Left cardiac atrium (tissue), 4 donors: ENCODE measurements around the gene IGFL3. TPM values are rescaled to one million over a fixed set of nuclear protein-coding genes. Genes with fewer than 3 reads are reported as not detected.
"Not testable (repeated sequence)": the region's sequence is repeated elsewhere in the genome, so short reads cannot be mapped to it uniquely, and the experiment has no call there.

ENCODE experiments used
- ATAC-seq, 2 donors: fragments of 200-7000 bp; cut with Tn5 transposase; one replicate each; pipeline ENCODE4 v1.9.1; 2020; ENCODE audit warnings: mild to moderate bottlenecking in 2 of 2, moderate library complexity in 2 of 2
- DNase-seq: peaks from one replicate; pipeline ENCODE4 v3.0.0-alpha.2; 2020
- intact Hi-C, 2 donors: fragments of 100-400 bp; cut with DNase I; formaldehyde crosslinking; loops; one replicate each; pipeline versions ENCODE4 v1.14.1 to v1.15.1; 2022 to 2023
- total RNA-seq, 2 donors: library from RNA; stranded (reverse); fragmentation: NEBNext Ultra II Directional; extraction: Animal tissue kit (Norgen Biotek cat#: 25700); gene quantifications; one replicate each; pipeline ENCODE4 v1.2.1, GENCODE V29; 2021
- donor health status: DM: no; HTN: yes; CAD: no.
- donor health status: DM: no; HTN: yes; CAD: no; lungs with severe emphysema.
- donor health status: DM: yes; HTN: yes; CAD: no.
- donor health status: Dilated cardiomyopathy.

Gene IGFL3
- total RNA-seq, 2 donors from 2014 or later: not detected

GRCh38 chr19:46080561-46080960, 43.9 kb downstream of the IGFL3 start:
- DNase-seq: peak; percentile 22

GRCh38 chr19:46079576-46079975, 44.9 kb downstream of the IGFL3 start:
- DNase-seq: no peak
- no peak for ATAC-seq
- intact Hi-C loops: loop anchor here in 1 of 2 donors (5.0 kb wide), 1 partner anchor 52 kb away; no protein-coding TSS in a partner anchor

More at GRCh38 chr19:46080561-46080960, 43.9 kb downstream of the IGFL3 start:
- peak in 1 of 2 donors; percentile 37 for ATAC-seq
- intact Hi-C loops: loop anchor here in 1 of 2 donors (5.0 to 10.0 kb wide), 2 partner anchors 107 to 184 kb away; no protein-coding TSS in a partner anchor

GRCh38 chr19:46078573-46079332, 45.7 kb downstream of the IGFL3 start:
- peak in 1 of 2 donors; percentile 75 for ATAC-seq
- intact Hi-C loops: loop anchor here in 1 of 2 donors (1.0 to 5.0 kb wide), 2 partner anchors 51 to 187 kb away; no protein-coding TSS in a partner anchor

GRCh38 chr19:46077815-46078167, 46.7 kb downstream of the IGFL3 start:
- ATAC-seq (no peak), DNase-seq (no peak)
- intact Hi-C loops: loop anchor here in 1 of 2 donors (1.0 to 5.0 kb wide), 2 partner anchors 50 to 188 kb away; no protein-coding TSS in a partner anchor

More at GRCh38 chr19:46078573-46079332, 45.7 kb downstream of the IGFL3 start:
- not testable (repeated sequence) for DNase-seq

GRCh38 chr19:46076951-46077814, 47.3 kb downstream of the IGFL3 start:
- ATAC-seq: peak; percentile 84 to 91
- intact Hi-C loops: loop anchor here in 1 of 2 donors (5.0 kb wide), 1 partner anchor 50 kb away; no protein-coding TSS in a partner anchor
- DNase-seq: peak; percentile 38

- intact Hi-C loops: loop anchor here in 1 of 2 donors (5.0 kb wide), 1 partner anchor 49 kb away; no protein-coding TSS in a partner anchor
- ATAC-seq (no peak), DNase-seq (no peak)
These were observed 48.2 kb downstream of the IGFL3 start for GRCh38 chr19:46076031-46076880.

GRCh38 chr19:46073268-46073922, 51.1 kb downstream of the IGFL3 start:
- no peak for DNase-seq
- ATAC-seq: no peak
- intact Hi-C loops: no loop called here

Other genes starting within 250 kb of the IGFL3 start
- gene IRF2BP1, start 238.5 kb downstream of the IGFL3 start, total RNA-seq: 10 to 100 TPM; 18.3 to 21.3 TPM
- 10 to 100 TPM in 1 of 2 donors, 1 to 10 TPM in 1; 9.3 to 12.8 TPM for gene MYPOP, start 222.1 kb downstream of the IGFL3 start, total RNA-seq
- not detected for gene NANOS2, start 209.9 kb downstream of the IGFL3 start, total RNA-seq
- 1 to 10 TPM; 4.2 to 5.8 TPM for gene NOVA2, start 150.8 kb downstream of the IGFL3 start, total RNA-seq
- gene CCDC61, start 129.2 kb downstream of the IGFL3 start, total RNA-seq: 10 to 100 TPM; 10.0 to 10.8 TPM
- under 1 TPM in 1 of 2 donors, not detected in 1; 0.32 TPM for gene PGLYRP1, start 101.6 kb downstream of the IGFL3 start, total RNA-seq
- not detected for gene IGFL4, start 83.7 kb downstream of the IGFL3 start, total RNA-seq
- gene IGFL2, start 23.6 kb upstream of the IGFL3 start, total RNA-seq: not detected
- not detected for gene IGFL1, start 105.1 kb upstream of the IGFL3 start, total RNA-seq
- 10 to 100 TPM; 51.0 to 53.0 TPM for gene HIF3A, start 172.4 kb upstream of the IGFL3 start, total RNA-seq
- 10 to 100 TPM; 60.5 to 75.1 TPM for gene PPP5C, start 222.4 kb upstream of the IGFL3 start, total RNA-seq